AG04450 (cell line): ENCODE results near the gene LARGE1. TPM values are rescaled to one million over a fixed set of nuclear protein-coding genes. Genes with fewer than 3 reads are reported as not detected.

Experiments used
- CTCF ChIA-PET: fragments of 300-600, 350-600 bp; formaldehyde crosslinking; extraction: SDS; loops from one replicate; lab custom pipeline; 2022; ENCODE audit warnings: antibody characterized with exemption, inconsistent platforms; lab: Charles Lee
- POLR2A ChIA-PET: fragments of 350-600 bp; formaldehyde crosslinking; extraction: SDS; loops from one replicate; lab custom pipeline; 2021; ENCODE audit warnings: antibody characterized with exemption, inconsistent platforms; lab: Yijun Ruan, JAX
- DNase-seq: peaks from one replicate; pipeline ENCODE4 v3.0.0-alpha.2; 2011; ENCODE audit warnings: low read depth, low spot score
- H3K27ac ChIP-seq: one replicate; pipeline ENCODE4 v1.5.1; 2012; ENCODE audit warnings: low read depth, low read length, control low read depth
- H3K27me3 ChIP-seq: one replicate; pipeline ENCODE4 v1.6.0; 2012; ENCODE audit warnings: low read length; ENCODE audit not compliant: control insufficient read depth, insufficient read depth
- H3K4me3 ChIP-seq: 2 replicates; pipeline ENCODE4 v1.5.1; 2011; ENCODE audit warnings: mild to moderate bottlenecking, low read depth, low read length, control low read depth
- H3K9me3 ChIP-seq: 2 replicates; pipeline ENCODE4 v1.5.1; 2012; ENCODE audit warnings: low read length; ENCODE audit not compliant: control insufficient read depth, insufficient read depth
- CTCF ChIP-seq: IDR thresholded peaks from 2 replicates; pipeline ENCODE4 v1.5.1; 2011; ENCODE audit warnings: low read depth, low read length, control low read depth, inconsistent platforms
- polyA plus RNA-seq: library from polyadenylated mRNA; depleted of rRNA; stranded (reverse); fragments of >200 nt; gene quantifications from 2 replicates; pipeline ENCODE4 v1.2.3, GENCODE V29; 2011

LARGE1 gene
- polyA plus RNA-seq, 1 experiment = 8.4 TPM

DNA sequence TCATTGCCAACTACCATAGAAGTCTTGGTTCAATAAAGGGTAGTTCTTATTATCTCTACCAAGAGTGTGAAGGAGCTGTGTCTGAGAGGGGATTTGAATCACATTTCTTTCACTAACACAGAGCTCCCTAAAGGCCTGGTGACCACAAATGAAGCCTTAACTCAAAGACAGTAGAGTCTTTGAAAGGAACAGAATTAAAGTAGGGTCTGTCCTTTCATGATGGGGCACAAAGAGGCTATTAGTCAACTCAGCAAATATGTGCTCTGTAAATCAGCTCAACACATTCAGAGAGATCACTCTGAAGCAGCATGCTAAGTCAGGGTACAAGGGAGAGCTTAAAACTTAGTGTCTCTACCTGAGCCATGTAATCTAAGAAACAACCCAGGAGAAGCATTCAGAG lies 649.7 kb downstream of the LARGE1 start:
- H3K27me3 ChIP-seq = no peaks in the 10 kb centered on the region
- no peak overlapping the region for H3K4me3 ChIP-seq
- no peaks in the 10 kb centered on the region for H3K9me3 ChIP-seq
- no peak for DNase-seq
- ChIA-PET POLR2A (no interaction called here), CTCF (no interaction called here)
- no peak for TF ChIP-seq CTCF
- H3K27ac ChIP-seq = no peak overlapping the region

- TF ChIP-seq CTCF = no peak
- H3K9me3 ChIP-seq = no peaks in the 10 kb centered on the region
- no peak for DNase-seq
- no peaks in the 10 kb centered on the region for H3K27me3 ChIP-seq
- H3K27ac ChIP-seq = no peak overlapping the region
- CTCF ChIA-PET = no interaction called here
- POLR2A ChIA-PET = no interaction called here
- no peak overlapping the region for H3K4me3 ChIP-seq
Observed at GRCh38 chr22:33261699-33262098, 658.6 kb downstream of the LARGE1 start.

GRCh38 chr22:33260498-33260897 lies 659.8 kb downstream of the LARGE1 start:
- H3K9me3 ChIP-seq = no peaks in the 10 kb centered on the region
- POLR2A ChIA-PET = no interaction called here
- TF ChIP-seq CTCF = no peak
- no peak overlapping the region for H3K4me3 ChIP-seq
- no peaks in the 10 kb centered on the region for H3K27me3 ChIP-seq
- no peak for DNase-seq
- no peak overlapping the region for H3K27ac ChIP-seq
- CTCF ChIA-PET = interaction anchor here (1.4 kb wide), 1 partner anchor 14 kb away, joined by 3 read pairs; no protein-coding TSS in a partner anchor

DNA sequence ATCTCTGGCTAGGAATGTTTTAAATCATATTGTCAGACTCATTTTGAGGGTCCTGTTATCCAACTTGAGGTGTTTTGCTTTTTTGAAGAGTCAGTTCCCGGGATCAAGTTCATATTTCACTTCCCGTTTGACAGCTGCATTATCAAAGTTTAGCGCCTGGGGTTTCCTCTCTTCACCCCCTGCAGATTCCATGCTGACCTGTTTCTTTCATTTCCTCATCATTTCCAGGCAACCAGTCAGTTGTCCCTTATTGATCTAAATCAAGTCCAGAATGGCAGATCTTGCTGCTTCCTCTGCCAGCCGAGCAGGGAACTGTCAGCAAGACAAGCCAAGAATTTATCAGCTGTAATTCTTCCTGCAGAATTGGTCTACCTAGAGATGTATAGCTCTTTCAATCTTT lies 664.5 kb downstream of the LARGE1 start:
- H3K27me3 ChIP-seq = no peaks in the 10 kb centered on the region
- no peak overlapping the region for H3K27ac ChIP-seq
- DNase-seq = no peak
- H3K9me3 ChIP-seq = no peaks in the 10 kb centered on the region
- ChIA-PET CTCF (no interaction called here), POLR2A (no interaction called here)
- H3K4me3 ChIP-seq = no peak overlapping the region
- TF ChIP-seq CTCF = no peak

DNA sequence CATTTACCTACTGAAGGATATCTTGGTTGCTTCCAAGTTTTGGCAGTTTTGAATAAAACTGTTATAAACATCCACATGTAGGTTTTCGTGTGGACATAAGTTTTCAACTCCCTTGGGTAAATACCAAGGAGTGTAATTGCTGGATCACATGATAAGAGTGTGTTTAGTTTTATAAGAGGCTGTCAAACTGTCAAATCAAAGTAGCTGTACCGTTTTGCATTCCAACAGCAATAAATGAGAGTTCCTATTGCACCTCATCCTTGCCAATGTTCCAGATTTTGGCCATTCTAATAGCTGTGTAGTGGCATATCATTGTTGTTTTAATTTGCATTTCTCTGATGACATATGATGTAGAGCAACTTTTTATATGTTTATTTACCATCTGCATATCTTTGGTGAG lies 671.3 kb downstream of the LARGE1 start:
- Histone ChIP-seq H3K27ac (no peak overlapping the region), H3K27me3 (no peaks in the 10 kb centered on the region), H3K9me3 (no peaks in the 10 kb centered on the region), H3K4me3 (no peak overlapping the region)
- no peak for TF ChIP-seq CTCF
- ChIA-PET CTCF (no interaction called here), POLR2A (no interaction called here)
- DNase-seq = no peak
